Small intestine (tissue), 7 donors: ENCODE measurements around the gene BRMS1. TPM values are rescaled to one million over a fixed set of nuclear protein-coding genes. Genes with fewer than 3 reads are reported as not detected.

Experiments used
- DNase-seq, 2 donors: peaks; one replicate each; pipeline versions ENCODE4 v3.0.0 to v3.0.0-alpha.2; 2013
- FAIRE-seq: peaks from 2 replicates; lab custom pipeline; 2012; peaks lifted over from hg19 to GRCh38; lab: Jason Lieb, UNC
- H3K27ac ChIP-seq, 3 donors: one replicate each; pipeline ENCODE4 v1.5.1; 2013; ENCODE audit warnings: low read length in 2 of 3, mild to moderate bottlenecking in 2 of 3, control low read depth in 1 of 3, inconsistent platforms in 1 of 3, low read depth in 1 of 3, moderate library complexity in 1 of 3
- H3K27me3 ChIP-seq, 3 donors: one replicate each; pipeline ENCODE4 v1.6.1; 2013; ENCODE audit warnings: low read length in 3 of 3, inconsistent platforms in 1 of 3; ENCODE audit not compliant: control insufficient read depth in 3 of 3, insufficient read depth in 3 of 3
- H3K36me3 ChIP-seq, 3 donors: one replicate each; pipeline ENCODE4 v1.6.1; 2013; ENCODE audit warnings: low read length in 3 of 3, inconsistent platforms in 1 of 3, low read depth in 1 of 3, mild to moderate bottlenecking in 1 of 3, moderate library complexity in 1 of 3; ENCODE audit not compliant: control insufficient read depth in 3 of 3, insufficient read depth in 2 of 3
- H3K4me1 ChIP-seq, 3 donors: one replicate each; pipeline ENCODE4 v1.6.1; 2013; ENCODE audit warnings: low read length in 2 of 3, inconsistent platforms in 1 of 3, low read depth in 1 of 3, mild to moderate bottlenecking in 1 of 3, moderate library complexity in 1 of 3; ENCODE audit not compliant: control insufficient read depth in 3 of 3, insufficient read depth in 2 of 3
- H3K4me3 ChIP-seq, 3 donors: one replicate each; pipeline ENCODE4 v1.5.1; 2013; ENCODE audit warnings: low read length in 3 of 3, control low read depth in 1 of 3, inconsistent platforms in 1 of 3, low read depth in 1 of 3, mild to moderate bottlenecking in 1 of 3, moderate library complexity in 1 of 3
- H3K9me3 ChIP-seq, 2 donors: one replicate each; pipeline ENCODE4 v1.6.1; 2013; ENCODE audit warnings: low read depth in 1 of 2, low read length in 1 of 2; ENCODE audit not compliant: control insufficient read depth in 2 of 2, insufficient read depth in 1 of 2
- WGBS, 3 donors: extraction: QIAGEN DNeasy Blood & Tissue Kit; methylation state at CpG; one replicate each; pipeline ENCODE4 v1.1.7; 2013; 5-methylcytosine and 5-hydroxymethylcytosine counted together
- polyA plus RNA-seq, 4 donors: library from polyadenylated mRNA; stranded (reverse) in 3 of 4; unstranded in 1 of 4; fragments of 200-250 nt in 3 of 4; fragments of 120-200 nt in 1 of 4; gene quantifications; one replicate each; pipeline versions ENCODE4 v1.2.1 to v1.2.3, GENCODE V29; 2013
- donor health status: healthy with polysubstance abuse.
- donor health status: control.
- donor health status: control.
- donor health status: Bipolar disorder and iron deficiency.
- donor health status: healthy.

Gene BRMS1
- polyA plus RNA-seq, 4 donors, result 33.5 to 77.5 (median 72.7) TPM

GRCh38 chr11:66365711-66366619 is 21.1 kb upstream of the BRMS1 start:
- H3K27ac ChIP-seq, result no peak overlapping the region
- WGBS, 3 donors, result 76 to 85% (median 81%) methylated on average over 14 of the region's 14 CpGs
- H3K9me3 ChIP-seq, result no peaks in the 10 kb centered on the region
- DNase-seq (peak in 1 of 2 donors; percentile 9), FAIRE-seq (no peak)
- no peak overlapping the region for H3K4me3 ChIP-seq
- peaks cover 0 to 84% (median 3%) of the 10 kb centered on the region in 3 donors for H3K36me3 ChIP-seq
- peaks cover 0 to 2% (median 0%) of the 10 kb centered on the region in 3 donors for H3K27me3 ChIP-seq
- H3K4me1 ChIP-seq, result peaks cover 0 to 9% (median 0%) of the 10 kb centered on the region in 3 donors

GRCh38 chr11:66365166-66365565 is 20.3 kb upstream of the BRMS1 start:
- Histone ChIP-seq H3K27ac (no peak overlapping the region), H3K4me1 (peaks cover 0 to 4% (median 0%) of the 10 kb centered on the region in 3 donors), H3K36me3 (peaks cover 0 to 92% (median 5%) of the 10 kb centered on the region in 3 donors), H3K27me3 (no peaks in the 10 kb centered on the region), H3K4me3 (no peak overlapping the region), H3K9me3 (no peaks in the 10 kb centered on the region)
- no peak for FAIRE-seq
- 93 to 100% (median 96%) methylated on average over 6 of the region's 6 CpGs for WGBS, 3 donors
- DNase-seq, result no peak

GRCh38 chr11:66363805-66364535 is 19.1 kb upstream of the BRMS1 start:
- Histone ChIP-seq H3K9me3 (no peaks in the 10 kb centered on the region), H3K4me3 (no peak overlapping the region), H3K36me3 (peaks cover 0 to 96% (median 5%) of the 10 kb centered on the region in 3 donors), H3K4me1 (no peaks in the 10 kb centered on the region), H3K27me3 (no peaks in the 10 kb centered on the region), H3K27ac (no peak overlapping the region)
- 63 to 71% (median 68%) methylated on average over 14 to 15 of the region's 15 CpGs for WGBS, 3 donors
- no peak for FAIRE-seq
- DNase-seq, result peak; percentile 57 to 58

- DNase-seq (no peak), FAIRE-seq (no peak)
- no peak overlapping the region for H3K4me3 ChIP-seq
- H3K27ac ChIP-seq, result no peak overlapping the region
- no peaks in the 10 kb centered on the region for H3K9me3 ChIP-seq
- no peaks in the 10 kb centered on the region for H3K4me1 ChIP-seq
- no peaks in the 10 kb centered on the region for H3K27me3 ChIP-seq
- H3K36me3 ChIP-seq, result peaks cover 0 to 90% (median 5%) of the 10 kb centered on the region in 3 donors
- 79 to 85% (median 80%) methylated on average over 14 of the region's 14 CpGs for WGBS, 3 donors
Observed at GRCh38 chr11:66363187-66363601, 18.3 kb upstream of the BRMS1 start.

GRCh38 chr11:66362481-66363147 is 17.7 kb upstream of the BRMS1 start:
- Histone ChIP-seq H3K4me1 (no peaks in the 10 kb centered on the region), H3K9me3 (no peaks in the 10 kb centered on the region), H3K27me3 (no peaks in the 10 kb centered on the region), H3K27ac (no peak overlapping the region), H3K4me3 (no peak overlapping the region), H3K36me3 (peaks cover 0 to 89% (median 5%) of the 10 kb centered on the region in 3 donors)
- FAIRE-seq, result no peak
- DNase-seq, result no peak
- WGBS, 3 donors, result 73 to 84% (median 77%) methylated on average over 9 of the region's 9 CpGs

- 42 to 66% (median 53%) methylated on average over 6 of the region's 6 CpGs for WGBS, 3 donors
- DNase-seq (no peak), FAIRE-seq (no peak)
- Histone ChIP-seq H3K4me3 (no peak overlapping the region), H3K36me3 (peaks cover 0 to 85% (median 5%) of the 10 kb centered on the region in 3 donors), H3K9me3 (no peaks in the 10 kb centered on the region), H3K27ac (peak overlapping the region in 1 of 3 donors; percentile 13), H3K27me3 (no peaks in the 10 kb centered on the region), H3K4me1 (no peaks in the 10 kb centered on the region)
Observed at GRCh38 chr11:66361502-66361941, 16.6 kb upstream of the BRMS1 start.

GRCh38 chr11:66360406-66361073 is 15.6 kb upstream of the BRMS1 start:
- Histone ChIP-seq H3K9me3 (no peaks in the 10 kb centered on the region), H3K4me3 (no peak overlapping the region), H3K27me3 (no peaks in the 10 kb centered on the region), H3K27ac (no peak overlapping the region), H3K4me1 (no peaks in the 10 kb centered on the region), H3K36me3 (peaks cover 0 to 82% (median 5%) of the 10 kb centered on the region in 3 donors)
- no peak for DNase-seq
- WGBS, 3 donors, result 92 to 95% (median 93%) methylated on average over 15 of the region's 15 CpGs
- no peak for FAIRE-seq
